ENCODE results near the gene SLC6A3.

DNA sequence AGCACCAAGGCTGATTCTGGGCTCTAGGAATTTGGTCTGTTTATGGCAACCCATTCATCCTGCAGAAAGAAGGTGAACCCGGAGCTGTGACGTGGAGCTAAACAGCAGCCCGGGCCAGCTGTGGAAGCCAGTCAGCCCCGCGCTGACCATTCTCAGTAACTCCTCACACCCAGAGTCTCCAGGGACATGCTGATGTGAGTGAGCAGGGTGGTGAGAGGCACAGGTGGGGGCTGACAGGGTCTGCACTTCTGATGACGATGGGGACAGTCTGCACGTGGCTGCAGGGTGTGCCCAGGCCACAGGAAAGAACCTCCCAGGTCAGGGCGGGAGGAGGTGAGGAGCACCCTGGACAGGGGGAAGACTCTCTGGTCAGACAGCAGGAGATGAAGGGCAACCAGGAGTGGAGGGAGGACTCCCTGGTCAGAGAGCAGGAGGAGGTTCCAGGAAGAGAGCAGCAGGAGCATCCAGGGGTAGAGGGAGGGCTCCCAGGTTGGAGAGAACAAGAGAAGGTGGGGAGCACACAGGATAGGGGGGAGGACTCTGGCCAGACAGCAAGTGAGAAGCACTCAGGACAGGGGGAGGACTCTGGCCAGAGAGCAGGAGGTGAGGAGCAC is 26.1 kb upstream of the SLC6A3 start:
- TF ChIP-seq, protein P1, sequence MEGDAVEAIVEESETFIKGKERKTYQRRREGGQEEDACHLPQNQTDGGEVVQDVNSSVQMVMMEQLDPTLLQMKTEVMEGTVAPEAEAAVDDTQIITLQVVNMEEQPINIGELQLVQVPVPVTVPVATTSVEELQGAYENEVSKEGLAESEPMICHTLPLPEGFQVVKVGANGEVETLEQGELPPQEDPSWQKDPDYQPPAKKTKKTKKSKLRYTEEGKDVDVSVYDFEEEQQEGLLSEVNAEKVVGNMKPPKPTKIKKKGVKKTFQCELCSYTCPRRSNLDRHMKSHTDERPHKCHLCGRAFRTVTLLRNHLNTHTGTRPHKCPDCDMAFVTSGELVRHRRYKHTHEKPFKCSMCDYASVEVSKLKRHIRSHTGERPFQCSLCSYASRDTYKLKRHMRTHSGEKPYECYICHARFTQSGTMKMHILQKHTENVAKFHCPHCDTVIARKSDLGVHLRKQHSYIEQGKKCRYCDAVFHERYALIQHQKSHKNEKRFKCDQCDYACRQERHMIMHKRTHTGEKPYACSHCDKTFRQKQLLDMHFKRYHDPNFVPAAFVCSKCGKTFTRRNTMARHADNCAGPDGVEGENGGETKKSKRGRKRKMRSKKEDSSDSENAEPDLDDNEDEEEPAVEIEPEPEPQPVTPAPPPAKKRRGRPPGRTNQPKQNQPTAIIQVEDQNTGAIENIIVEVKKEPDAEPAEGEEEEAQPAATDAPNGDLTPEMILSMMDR (IDR thresholded peaks at IDR 0.05) = no peak
- no peak for TF ChIP-seq POLR2A (IDR thresholded peaks at IDR 0.05)

Measured in uterus (tissue), 2 donors.